CD4-positive, alpha-beta T cell treated with Interferon alpha-2 for 1 hour (primary cell): ENCODE results near the gene POR.
"Not testable (repeated sequence)": the region's sequence is repeated elsewhere in the genome, so short reads cannot be mapped to it uniquely, and the experiment has no call there.

Experiments used
- DNase-seq, 2 donors: peaks; one replicate each; pipeline ENCODE4 v3.0.0-alpha.2; 2020 to 2022

POR gene

DNA sequence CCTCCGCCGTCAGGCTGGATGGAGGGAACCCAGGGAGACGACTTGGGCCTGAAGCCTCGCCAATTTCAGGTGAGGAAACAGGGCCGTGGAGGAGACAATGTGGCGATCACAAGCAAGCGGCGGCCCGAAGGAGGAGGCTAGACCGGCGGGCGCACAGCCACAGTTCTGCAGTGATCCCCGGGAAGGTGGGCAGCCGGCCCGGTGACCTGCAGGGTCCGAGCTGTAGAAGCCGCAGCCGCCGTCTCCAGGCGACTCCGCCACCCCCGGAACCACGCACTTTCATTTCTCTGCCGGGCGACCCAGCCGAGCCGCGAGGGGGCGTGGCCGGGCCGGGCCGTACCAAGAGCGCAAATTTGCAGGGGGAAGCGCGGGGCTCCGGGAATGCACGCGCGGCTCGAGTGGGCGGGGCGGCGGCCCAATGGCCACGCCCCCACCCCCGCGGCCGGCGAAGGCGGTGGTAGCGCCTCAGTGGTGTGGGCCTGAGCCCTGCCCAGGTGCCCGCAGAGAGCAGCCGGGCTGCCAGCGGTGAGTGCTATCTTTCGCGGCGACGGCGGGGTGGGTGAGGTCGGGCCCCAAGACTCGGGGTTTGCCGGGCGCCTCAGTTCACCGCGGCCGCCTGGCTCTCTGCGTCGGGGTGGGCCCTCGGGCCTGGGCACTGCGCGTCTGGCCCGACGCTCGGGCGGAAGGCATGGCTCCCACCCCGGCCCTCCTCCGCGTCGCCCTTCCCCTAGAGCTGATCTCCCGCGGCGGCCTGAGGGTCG is at the start of gene POR:
POR (plus strand) TSS at position 501 of the 761 bp plus-strand sequence. CDS start 38,847 bp downstream, outside the sequence.
- DNase-seq = peak; percentile 96 to 99

DNA sequence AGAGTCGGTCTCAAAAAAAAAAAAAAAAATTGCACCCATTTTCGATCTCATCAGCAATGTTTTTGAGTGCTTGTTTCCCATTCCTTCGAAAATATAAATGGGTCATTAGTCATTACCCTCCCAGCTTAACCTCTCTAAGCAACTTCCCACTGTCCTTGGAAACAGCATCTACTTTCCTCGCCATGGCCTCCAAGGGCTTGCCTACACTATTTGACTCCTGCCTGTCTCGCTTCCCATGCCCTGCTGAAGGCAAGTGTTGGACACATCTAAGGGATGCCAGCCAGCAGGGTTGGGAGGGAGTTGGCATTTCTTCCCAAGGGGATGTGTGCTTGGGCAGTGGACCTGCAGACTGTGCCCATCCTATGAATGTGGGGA is 48.9 kb upstream of the POR start:
- DNase-seq = no peak

DNA sequence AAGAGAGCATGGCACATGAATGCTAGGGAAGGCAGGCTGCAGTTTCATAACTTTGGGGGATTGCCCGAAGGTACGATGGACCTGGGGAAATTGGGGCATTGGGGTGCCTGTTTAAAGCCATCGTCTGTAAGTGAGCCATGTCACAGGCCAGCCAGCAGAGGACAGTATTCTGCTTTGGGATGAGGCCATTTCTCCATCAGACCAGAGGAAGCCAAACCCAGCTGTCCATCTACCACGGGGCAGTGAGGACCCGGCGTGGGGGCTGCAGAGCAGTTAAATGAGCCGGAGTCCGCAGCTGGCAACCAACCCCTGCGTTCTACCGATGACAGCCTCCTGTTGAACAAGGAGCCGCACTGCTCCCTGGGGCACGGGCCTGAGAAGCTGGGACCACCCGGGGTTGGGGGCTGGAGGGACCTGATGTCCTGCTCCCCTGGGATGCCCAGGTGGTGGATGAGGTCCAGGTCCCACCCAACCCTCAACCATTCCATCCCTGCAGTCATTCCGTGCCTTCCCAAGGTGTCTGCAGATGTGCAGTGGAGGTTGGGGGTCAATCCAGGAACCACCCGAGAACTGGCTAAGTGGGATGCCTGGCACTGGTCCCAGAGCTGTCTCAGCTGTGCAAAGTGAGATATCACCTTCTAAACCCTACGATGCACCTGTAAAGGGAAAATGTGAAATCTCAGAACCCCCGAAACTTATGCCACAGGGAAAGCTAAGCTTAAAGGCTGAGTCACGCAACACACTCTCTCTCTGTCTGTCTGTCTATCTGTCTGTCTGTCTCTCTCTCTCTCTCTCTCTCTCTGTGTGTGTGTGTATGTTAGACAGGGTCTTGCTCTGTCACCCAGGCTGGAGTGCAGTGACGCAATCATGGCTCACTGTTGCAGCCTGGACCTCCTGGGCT is 48.2 kb upstream of the POR start:
- DNase-seq = peak; percentile 56 to 64

DNA sequence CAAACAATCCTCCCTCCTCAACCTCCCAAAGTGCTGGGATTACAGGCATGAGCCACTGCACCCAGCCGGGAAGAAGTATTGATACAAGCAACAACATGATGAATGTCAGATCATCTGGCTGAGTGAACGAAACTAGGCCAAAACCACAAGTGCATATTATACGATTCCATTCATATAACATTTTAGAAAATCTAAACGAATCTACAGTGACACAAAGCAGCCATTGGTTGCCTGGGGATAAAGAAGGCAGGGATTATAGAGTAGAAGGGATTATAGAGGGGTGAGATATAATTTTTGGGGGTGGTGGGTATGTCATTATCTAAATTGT is 47.6 kb upstream of the POR start:
- DNase-seq = no peak

DNA sequence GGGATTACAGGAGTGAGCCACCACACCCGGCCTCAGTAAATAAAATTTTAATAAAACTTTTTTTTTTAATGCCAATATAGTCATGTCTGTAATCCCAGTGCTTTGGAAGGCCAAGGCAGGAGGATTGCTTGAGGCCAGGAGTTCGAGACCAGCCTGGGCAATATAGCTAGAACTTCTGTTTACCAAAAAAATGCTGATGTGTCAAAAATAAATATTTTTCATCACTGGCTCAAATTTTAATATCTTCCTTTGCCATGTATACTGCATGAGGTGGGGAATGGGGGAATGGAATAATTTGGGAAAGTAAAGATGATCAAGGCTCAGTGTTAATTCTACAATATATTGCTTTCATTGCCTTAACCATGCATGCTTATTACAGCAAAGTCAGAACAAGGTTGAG is 46.8 kb upstream of the POR start:
- DNase-seq = no peak

DNA sequence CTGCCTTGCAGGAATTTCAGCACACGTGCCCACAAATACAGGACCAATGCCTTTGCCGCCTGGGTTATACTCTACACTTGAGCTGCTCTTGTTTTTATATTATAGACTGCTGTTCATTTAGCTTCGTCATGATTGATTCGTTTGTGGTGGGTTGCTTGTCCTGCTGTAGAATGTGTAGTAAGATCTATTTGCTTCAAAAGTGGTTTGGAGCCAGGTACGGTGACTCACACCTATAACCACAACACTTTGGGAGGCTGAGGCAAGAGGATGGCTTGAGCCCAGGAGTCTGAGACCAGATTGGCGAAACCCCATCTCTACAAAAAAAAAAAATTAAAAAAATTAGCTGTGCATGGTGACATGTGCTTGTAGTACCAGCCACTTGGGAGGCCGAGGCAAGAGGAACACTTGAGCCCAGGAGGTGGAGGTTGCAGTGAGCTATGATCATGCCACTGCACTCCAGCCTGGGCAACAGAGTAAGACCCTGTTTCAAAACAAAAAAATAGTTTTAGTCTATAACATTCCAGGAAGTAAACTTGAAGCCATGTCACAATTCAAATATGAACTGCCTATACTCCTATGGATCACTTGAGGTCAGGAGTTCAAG is 45.1 kb upstream of the POR start:
- no peak for DNase-seq

DNA sequence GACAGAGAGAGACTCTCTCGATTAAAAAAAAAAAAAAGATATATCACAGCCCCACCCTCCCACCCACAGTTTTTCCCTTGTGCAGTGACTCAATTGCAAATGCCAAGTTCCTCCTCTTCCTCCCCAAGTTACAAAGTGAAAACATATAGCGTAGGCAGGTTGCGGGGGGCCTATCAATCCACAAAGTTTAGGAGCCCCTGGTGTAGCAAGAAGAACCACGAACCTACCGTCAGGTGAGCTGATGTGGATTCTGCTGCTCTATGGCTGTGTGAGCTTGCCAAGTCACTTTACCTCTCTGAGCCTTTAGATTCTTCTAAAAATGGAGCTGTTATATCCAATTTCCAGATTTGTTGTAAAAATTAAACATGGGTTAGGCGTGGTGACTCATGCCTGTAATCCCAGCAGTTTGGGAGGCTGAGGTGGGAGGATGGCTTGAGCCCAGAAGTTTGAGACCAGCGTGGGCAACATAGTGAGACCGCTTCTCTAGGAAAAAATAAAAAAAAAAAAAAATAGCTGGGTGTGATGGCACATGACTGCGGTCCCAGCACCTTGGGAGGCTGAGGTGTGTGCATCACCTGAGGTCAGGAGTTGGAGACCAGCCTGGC is 44.3 kb upstream of the POR start:
- DNase-seq = no peak

DNA sequence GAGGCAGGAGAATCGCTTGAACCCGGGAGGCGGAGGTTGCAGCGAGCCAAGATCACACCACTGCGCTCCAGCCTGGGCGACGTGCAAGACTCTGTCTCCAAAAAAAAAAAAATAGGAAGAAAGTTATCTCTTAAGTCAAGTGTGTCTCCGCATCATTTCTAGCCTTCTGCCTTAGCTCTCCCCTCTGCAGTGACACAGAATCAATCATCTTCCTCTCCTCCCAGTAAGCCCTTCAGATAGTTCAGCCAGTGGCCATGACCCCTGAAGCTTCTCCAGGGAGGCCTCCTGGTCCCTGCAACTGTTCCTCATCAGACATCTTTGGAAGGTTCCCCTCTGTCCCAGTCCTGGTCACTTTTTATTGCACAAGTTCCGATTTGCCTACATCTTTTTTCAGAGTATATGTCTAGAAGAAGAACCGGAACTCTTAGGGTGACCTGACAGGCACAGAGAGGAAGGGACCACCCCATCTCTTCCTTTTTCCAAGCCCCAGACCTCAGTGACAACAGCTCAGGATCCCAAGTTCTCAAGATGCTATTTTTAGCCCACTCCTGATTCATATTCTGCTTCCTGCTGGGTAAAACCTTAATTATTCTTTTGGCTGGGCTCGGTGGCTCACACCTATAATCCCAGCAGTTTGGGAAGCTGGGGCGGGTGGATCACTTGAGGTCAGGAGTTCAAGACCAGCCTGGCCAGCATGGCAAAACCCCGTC is 42.7 kb upstream of the POR start:
- no peak for DNase-seq

DNA sequence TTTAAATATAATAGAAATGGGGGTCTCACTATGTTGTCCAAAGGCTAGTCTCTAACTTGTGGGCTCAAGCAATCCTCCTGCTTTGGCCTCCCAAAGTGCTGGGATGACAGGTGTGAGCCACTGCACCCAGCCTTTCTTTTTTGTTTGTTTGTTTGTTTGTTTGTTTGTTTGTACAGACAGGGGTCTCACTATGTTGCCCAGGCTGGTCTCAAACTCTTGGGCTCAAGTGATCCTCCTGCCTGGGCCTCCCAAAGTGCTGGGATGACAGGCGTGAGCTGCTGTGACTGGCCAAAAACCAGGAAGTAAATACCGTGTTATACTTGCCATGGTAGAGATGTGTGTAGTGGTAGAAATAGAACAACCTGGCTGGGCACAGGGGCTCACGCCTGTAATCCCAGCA is 40.8 kb upstream of the POR start:
- DNase-seq = not testable (repeated sequence)

DNA sequence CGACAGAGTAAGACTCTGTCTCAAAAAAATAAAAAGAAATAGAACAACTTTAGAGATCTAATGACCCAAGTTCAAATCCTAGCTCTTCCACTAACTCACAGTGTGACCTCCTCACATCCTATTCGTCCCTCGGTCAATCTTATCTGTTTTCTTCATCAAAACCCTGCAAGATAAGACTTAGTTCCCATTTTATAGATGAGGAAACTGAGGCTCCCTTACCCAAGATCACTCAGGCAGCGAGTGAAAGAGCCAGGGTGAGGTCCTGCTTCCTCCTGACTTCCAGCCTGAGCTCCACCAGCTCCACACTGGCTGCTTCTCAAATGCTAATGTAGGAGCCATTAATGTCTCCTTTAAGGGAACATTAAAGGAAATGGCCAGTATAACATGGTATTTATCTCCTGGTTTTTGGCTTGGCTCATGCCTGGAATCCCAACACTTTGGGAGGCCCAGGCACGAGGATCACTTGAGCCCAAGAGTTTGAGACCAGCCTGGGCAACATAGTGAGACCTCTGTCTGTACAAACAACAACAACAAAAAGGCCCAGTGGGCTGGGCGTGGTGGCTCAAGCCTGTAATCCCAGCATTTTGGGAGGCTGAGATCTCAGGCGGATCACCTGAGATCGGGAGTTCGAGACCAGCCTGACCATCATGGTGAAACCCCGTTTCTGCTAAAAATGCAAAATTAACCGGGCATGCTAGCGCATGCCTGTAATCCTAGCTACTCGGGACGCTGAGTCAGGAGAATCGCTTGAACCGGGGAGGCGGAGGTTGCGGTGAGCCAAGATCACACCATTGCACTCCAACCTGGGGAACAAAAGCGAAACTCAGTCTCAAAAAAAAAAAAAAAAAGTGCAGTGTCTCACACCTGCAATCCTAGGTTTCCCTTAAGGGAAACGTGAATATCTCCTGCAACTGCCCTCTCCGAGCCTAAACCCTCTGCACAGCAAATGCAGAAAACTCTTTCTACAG is 39.6 kb upstream of the POR start:
- DNase-seq = no peak

DNA sequence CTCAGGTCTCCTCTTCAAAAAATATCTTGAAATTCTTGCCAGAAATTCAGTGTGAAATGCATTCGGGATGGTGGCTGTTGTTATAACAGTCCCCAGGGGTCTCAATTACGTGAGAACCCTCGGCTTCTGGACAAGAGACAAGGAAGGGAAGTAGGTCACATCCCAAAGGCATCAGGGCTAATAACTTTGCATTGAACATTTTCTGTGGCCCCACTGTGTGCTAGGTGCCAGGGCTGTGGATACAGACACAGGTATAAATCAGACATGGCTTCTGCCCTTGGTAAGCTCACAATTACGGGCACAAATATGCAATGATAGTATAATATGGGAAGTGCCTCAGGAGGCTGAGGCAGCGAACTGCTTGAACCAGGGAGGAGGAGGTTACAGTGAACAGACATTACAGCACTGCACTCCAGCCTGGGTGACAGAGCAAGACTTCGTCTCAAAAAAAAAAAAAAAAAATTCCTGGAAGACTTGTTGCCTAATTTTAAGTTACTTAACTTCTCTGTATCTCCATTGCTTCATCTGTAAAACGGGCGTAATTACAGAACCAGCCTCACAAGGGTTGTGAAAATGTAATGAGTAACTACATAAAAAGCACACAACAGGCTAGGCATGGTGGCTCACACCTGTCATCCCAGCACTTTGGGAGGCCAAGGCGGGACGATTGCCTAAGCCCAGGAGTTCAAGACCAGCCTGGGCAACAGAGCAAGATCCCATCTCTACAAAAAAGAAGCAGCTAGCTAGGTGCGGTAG is 38.7 kb upstream of the POR start:
- peak in 1 of 2 donors; percentile 50 for DNase-seq

DNA sequence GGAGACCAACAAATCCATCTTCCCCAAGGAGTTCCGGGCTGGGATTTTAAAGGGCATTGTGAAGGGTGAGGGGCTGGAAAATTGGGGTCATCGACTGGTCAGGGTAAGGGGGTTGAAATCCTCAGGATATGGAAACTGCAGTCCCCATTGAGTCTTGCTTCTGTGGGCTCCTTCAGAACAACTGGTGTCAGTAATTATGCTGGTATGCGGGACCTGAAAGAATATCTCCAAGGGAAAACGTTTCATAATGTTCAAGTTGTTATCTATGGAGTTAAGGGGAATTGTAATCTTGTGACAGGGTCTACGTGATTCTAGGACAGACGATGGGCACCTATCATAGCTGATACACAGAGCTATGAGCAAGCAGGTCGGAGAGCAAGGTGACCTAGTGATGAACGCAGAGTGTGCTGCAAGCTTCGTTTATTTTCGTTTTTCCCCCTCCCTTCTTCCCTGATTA is 36.6 kb upstream of the POR start:
- DNase-seq = no peak

DNA sequence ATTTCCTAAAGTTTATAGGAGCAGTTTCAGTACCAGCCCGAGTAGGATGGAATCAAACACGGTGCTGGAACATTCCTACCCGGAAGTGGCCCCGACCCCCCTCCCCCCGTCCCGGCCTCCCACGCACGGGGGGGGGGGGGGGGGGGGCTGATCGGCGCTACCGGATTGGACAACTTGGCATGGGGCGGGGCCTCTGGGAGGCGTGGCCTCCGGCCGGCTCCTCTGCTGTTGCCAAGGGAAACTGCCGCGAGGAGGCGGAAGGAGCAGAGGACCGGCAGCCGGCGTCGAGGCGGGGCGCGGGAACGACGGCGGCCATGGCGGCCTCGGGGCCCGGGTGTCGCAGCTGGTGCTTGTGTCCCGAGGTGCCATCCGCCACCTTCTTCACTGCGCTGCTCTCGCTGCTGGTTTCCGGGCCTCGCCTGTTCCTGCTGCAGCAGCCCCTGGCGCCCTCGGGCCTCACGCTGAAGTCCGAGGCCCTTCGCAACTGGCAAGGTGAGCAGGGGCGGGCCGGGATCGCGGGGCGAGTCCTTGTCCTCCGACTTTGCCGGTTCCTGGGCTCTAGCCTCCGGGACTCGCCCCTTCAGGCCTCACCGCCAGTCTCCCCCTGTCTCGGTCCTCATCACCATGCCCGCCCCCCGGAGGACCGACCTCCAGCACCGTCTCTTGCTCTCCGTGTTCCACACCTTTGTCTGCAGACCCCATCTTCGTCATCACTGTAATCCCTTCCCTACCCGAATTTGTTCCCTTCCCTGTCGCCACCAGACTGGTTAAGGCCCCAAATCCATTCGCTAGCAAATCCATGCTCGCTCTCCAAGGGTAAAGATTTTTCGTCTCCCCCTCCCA is 36.0 kb upstream of the POR start, which contains the start of gene RHBDD2:
RHBDD2 (plus strand) TSS at position 266 of the 843 bp plus-strand sequence; CDS start at position 315, 49 bp downstream.
- DNase-seq = peak; percentile 96 to 97

DNA sequence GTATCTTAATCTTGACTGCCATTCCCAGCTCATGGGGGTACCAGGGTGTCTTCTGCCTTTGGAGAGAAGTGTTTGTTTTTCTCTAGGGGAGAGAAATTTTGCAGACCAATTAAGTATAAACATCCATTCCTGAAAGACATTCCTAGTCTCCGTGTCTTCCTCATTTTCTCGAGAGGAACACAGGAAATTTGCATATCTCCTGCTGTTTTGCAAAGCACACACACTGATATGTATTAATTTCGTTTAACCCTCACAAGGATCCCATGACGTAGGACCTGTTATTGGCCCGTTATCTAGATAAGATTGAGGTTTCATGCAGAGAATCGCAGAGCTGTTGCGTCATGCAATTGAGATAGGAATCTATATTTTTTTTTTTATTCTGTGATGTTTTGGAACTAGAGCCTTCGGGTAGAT is 35.2 kb upstream of the POR start:
- DNase-seq = peak; percentile 44 to 73

DNA sequence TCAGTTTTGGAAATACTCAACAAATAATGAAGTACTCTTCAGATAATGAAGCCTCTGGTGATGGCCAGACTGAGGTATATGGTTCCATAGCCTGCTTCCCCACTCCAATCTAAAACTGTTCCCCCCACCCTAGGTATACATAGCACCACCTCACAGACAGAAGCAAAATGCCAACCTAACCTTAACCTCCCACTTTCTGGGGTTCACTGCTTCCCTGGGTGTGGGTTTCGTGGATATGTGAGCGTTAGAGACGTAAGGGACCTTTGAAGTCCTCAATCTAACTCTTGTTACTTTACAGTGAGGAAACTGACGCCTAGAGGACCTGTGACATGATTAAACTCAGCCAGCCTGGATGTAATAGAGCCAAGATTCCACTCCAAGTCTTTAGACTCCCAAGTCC is 34.7 kb upstream of the POR start:
- no peak for DNase-seq

DNA sequence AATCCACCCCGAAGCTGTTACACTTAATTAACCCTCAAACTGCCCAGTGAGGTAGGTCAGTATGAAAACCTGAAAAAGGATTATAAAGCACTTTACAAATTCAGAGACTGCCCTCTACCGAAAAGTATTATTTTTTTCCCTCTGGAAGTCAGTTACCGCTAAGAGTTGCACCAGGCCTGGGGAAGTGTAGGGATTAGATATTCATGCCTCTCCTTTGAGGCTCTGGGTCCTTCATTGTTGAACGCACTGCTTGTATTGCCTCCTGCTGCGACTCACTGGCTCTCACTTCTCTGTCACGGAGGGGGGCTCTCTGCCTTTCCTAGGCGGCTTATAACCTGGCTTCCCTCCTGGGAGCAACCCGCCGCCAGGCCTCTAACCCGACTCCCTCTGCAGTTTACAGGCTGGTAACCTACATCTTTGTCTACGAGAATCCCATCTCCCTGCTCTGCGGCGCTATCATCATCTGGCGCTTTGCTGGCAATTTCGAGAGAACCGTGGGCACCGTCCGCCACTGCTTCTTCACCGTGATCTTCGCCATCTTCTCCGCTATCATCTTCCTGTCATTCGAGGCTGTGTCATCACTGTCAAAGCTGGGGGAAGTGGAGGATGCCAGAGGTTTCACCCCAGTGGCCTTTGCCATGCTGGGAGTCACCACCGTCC is 33.4 kb upstream of the POR start:
- no peak for DNase-seq

DNA sequence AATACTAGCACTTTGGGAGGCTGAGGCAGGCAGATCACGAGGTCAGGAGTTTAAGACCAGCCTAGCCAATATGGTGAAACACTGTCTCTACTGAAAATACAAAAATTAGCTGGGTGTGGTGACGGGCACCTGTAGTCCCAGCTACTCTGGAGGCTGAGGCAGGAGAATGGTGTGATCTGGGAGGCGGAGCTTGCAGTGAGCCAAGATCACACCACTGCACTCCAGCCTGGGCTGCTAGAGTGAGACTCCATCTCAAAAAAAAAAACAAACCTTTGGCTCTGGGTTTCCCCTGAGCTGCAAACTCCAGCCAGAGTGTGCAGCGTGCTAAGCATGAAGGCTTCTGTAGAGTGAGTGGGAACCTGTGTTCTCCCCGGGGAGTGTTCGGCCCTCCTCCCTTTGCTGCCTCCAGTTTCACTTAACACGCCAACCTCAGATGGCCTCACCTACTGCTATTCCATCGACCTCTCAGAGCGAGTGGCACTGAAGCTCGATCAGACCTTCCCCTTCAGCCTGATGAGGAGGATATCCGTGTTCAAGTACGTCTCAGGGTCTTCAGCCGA is 31.6 kb upstream of the POR start:
- DNase-seq = not testable (repeated sequence)

DNA sequence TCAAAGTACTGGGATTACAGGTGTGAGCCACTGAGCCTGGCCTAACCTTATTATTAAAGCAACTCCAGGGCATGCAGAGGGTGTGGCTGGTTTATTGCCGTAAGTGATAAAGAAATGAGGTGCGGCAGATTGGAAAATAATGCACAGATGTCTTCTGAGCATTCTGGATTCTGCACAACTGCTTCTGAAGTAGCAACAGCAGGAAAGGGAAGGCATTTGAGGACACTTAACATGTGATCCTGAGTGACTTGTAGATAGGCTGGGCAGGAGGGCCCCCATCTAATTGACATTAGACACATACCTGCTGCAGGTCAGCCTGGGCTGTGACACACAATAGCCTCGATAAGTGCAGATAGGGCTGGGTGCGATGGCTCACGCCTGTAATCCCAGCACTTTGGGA is 30.5 kb upstream of the POR start:
- no peak for DNase-seq

DNA sequence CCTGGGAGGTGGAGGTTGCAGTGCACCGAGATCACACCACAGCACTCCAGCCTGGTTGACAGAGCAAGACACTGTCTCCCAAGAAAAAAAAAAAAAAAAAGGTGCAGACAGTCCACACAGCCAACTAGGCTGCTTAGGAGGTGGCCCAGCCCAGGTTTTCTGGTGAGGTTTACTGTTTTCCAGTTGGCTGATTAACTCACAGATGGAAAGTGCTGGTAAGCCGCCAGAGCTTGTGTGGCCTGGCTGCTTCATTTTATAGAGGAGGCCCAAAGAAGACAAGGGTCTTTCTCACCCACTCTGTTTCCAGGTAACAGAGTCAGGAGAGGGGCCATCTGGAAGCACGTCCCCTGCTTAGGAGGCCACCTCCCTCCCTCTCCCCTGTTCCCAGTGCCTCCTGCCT is 29.9 kb upstream of the POR start:
- no peak for DNase-seq
